ENCODE measurements around the gene TSKU. TPM values are rescaled to one million over a fixed set of nuclear protein-coding genes. Genes with fewer than 3 reads are reported as not detected.

Gene TSKU
- total RNA-seq, 1 donor: 23.5 TPM

- Histone ChIP-seq H3K79me2 (ENCODE audit: insufficient read depth, low read length) (no peaks in the 10 kb centered on the region), H3K9me3 (ENCODE audit: low read depth, low read length) (no peaks in the 10 kb centered on the region), H3K27ac (ENCODE audit: low read depth, low read length) (no peak overlapping the region), H3K4me1 (ENCODE audit: insufficient read depth, low read length) (peaks cover 8% of the 10 kb centered on the region), H4K20me1 (ENCODE audit: insufficient read depth, low read length) (no peaks in the 10 kb centered on the region), H2AFZ (ENCODE audit: low read length) (peak overlapping the region; percentile 47), H3K4me3 (ENCODE audit: insufficient read depth, low read length) (peak overlapping the region; percentile 28), H3K4me2 (ENCODE audit: insufficient read depth, low read length) (peak overlapping the region; percentile 61), H3K27me3 (ENCODE audit: insufficient read depth, low read length) (peaks cover 3% of the 10 kb centered on the region), H3K36me3 (ENCODE audit: insufficient read depth, low read length) (no peaks in the 10 kb centered on the region)
- TF ChIP-seq, protein P1, sequence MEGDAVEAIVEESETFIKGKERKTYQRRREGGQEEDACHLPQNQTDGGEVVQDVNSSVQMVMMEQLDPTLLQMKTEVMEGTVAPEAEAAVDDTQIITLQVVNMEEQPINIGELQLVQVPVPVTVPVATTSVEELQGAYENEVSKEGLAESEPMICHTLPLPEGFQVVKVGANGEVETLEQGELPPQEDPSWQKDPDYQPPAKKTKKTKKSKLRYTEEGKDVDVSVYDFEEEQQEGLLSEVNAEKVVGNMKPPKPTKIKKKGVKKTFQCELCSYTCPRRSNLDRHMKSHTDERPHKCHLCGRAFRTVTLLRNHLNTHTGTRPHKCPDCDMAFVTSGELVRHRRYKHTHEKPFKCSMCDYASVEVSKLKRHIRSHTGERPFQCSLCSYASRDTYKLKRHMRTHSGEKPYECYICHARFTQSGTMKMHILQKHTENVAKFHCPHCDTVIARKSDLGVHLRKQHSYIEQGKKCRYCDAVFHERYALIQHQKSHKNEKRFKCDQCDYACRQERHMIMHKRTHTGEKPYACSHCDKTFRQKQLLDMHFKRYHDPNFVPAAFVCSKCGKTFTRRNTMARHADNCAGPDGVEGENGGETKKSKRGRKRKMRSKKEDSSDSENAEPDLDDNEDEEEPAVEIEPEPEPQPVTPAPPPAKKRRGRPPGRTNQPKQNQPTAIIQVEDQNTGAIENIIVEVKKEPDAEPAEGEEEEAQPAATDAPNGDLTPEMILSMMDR (IDR thresholded peaks at IDR 0.05; ENCODE audit: extremely low read depth, low read depth, low read length): no peak
- no peak for DNase-seq (ENCODE audit: insufficient read length, low spot score, missing footprints)
Measured at GRCh38 chr11:76830639-76831327, 47.6 kb downstream of the TSKU start.

GRCh38 chr11:76831686-76832310 is 48.6 kb downstream of the TSKU start:
- H4K20me1 ChIP-seq (ENCODE audit: insufficient read depth, low read length): no peaks in the 10 kb centered on the region
- H3K4me2 ChIP-seq (ENCODE audit: insufficient read depth, low read length): no peak overlapping the region
- H3K27ac ChIP-seq (ENCODE audit: low read depth, low read length): no peak overlapping the region
- H3K4me3 ChIP-seq (ENCODE audit: insufficient read depth, low read length): no peak overlapping the region
- H2AFZ ChIP-seq (ENCODE audit: low read length): no peak overlapping the region
- peaks cover 6% of the 10 kb centered on the region for H3K27me3 ChIP-seq (ENCODE audit: insufficient read depth, low read length)
- TF ChIP-seq, protein P1 (IDR thresholded peaks at IDR 0.05; ENCODE audit: extremely low read depth, low read depth, low read length): no peak
- no peaks in the 10 kb centered on the region for H3K79me2 ChIP-seq (ENCODE audit: insufficient read depth, low read length)
- DNase-seq (ENCODE audit: insufficient read length, low spot score, missing footprints): no peak
- no peaks in the 10 kb centered on the region for H3K36me3 ChIP-seq (ENCODE audit: insufficient read depth, low read length)
- H3K9me3 ChIP-seq (ENCODE audit: low read depth, low read length): no peaks in the 10 kb centered on the region
- peaks cover 8% of the 10 kb centered on the region for H3K4me1 ChIP-seq (ENCODE audit: insufficient read depth, low read length)

DNA sequence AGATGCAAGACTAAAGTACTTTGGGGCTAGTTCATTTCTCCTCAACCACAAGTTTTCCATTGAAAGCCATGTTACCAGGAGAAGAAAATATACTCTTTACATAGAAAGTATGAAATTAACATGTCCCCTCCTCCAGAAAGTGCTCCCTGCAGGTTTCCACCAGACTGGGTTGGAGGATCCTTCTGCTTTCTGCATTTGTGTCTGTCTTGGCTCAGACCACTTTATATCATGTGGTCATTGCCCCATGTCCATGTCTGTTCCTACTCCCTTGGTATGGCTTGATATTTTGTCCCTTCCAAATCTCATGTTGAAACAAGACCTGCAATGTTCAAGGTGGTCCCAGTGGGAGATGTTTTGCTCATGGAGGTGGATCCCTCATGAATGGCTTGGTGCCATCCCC is 49.2 kb downstream of the TSKU start:
- H3K4me1 ChIP-seq (ENCODE audit: insufficient read depth, low read length): peaks cover 8% of the 10 kb centered on the region
- H3K27ac ChIP-seq (ENCODE audit: low read depth, low read length): no peak overlapping the region
- DNase-seq (ENCODE audit: insufficient read length, low spot score, missing footprints): no peak
- H3K9me3 ChIP-seq (ENCODE audit: low read depth, low read length): no peaks in the 10 kb centered on the region
- H4K20me1 ChIP-seq (ENCODE audit: insufficient read depth, low read length): no peaks in the 10 kb centered on the region
- TF ChIP-seq, protein P1 (IDR thresholded peaks at IDR 0.05; ENCODE audit: extremely low read depth, low read depth, low read length): no peak
- no peak overlapping the region for H2AFZ ChIP-seq (ENCODE audit: low read length)
- no peak overlapping the region for H3K4me2 ChIP-seq (ENCODE audit: insufficient read depth, low read length)
- no peaks in the 10 kb centered on the region for H3K36me3 ChIP-seq (ENCODE audit: insufficient read depth, low read length)
- no peaks in the 10 kb centered on the region for H3K79me2 ChIP-seq (ENCODE audit: insufficient read depth, low read length)
- H3K4me3 ChIP-seq (ENCODE audit: insufficient read depth, low read length): no peak overlapping the region
- H3K27me3 ChIP-seq (ENCODE audit: insufficient read depth, low read length): peaks cover 12% of the 10 kb centered on the region

DNA sequence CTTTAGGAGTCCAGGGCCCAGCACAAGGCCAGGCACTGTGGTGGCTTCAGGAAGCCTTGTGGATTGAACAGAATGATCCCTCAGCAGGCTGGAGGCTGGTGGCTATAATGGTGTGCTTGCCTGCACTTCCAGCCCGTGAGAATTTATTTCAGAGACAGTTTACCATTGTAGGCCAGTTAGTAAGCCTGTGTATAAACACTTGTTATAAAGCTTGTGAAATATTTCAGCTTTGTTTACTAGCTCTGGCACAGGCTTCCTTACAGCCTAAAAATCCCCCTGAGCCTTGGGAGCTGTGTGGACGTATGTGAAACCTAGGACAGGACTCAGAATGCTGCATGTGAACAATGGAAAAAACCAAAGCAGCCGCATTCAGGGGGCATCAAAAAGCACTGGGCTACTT is 51.0 kb downstream of the TSKU start:
- DNase-seq (ENCODE audit: insufficient read length, low spot score, missing footprints): no peak
- H3K4me3 ChIP-seq (ENCODE audit: insufficient read depth, low read length): no peak overlapping the region
- H3K4me2 ChIP-seq (ENCODE audit: insufficient read depth, low read length): no peak overlapping the region
- TF ChIP-seq, protein P1 (IDR thresholded peaks at IDR 0.05; ENCODE audit: extremely low read depth, low read depth, low read length): no peak
- H3K4me1 ChIP-seq (ENCODE audit: insufficient read depth, low read length): peaks cover 8% of the 10 kb centered on the region
- H2AFZ ChIP-seq (ENCODE audit: low read length): no peak overlapping the region
- no peak overlapping the region for H3K27ac ChIP-seq (ENCODE audit: low read depth, low read length)
- H3K27me3 ChIP-seq (ENCODE audit: insufficient read depth, low read length): peaks cover 29% of the 10 kb centered on the region
- no peaks in the 10 kb centered on the region for H3K9me3 ChIP-seq (ENCODE audit: low read depth, low read length)
- no peaks in the 10 kb centered on the region for H3K36me3 ChIP-seq (ENCODE audit: insufficient read depth, low read length)
- H3K79me2 ChIP-seq (ENCODE audit: insufficient read depth, low read length): no peaks in the 10 kb centered on the region
- no peaks in the 10 kb centered on the region for H4K20me1 ChIP-seq (ENCODE audit: insufficient read depth, low read length)
